OCI-LY7 (cell line): ENCODE data around the gene HOXC11. TPM values are rescaled to one million over a fixed set of nuclear protein-coding genes. Genes with fewer than 3 reads are reported as not detected.

Source experiments
- BruUV-seq: library from RNA; stranded (reverse); fragments of 400-500 nt; replicated peaks from 2 replicates; lab custom pipeline; 2021; lab: Mats Ljungman, UMichigan
- CTCF ChIA-PET: fragments of 300-600 bp; sonication (Branson Sonifier 250); formaldehyde crosslinking; loops from one replicate; lab custom pipeline; 2022; ENCODE audit warnings: antibody characterized with exemption; ENCODE audit not compliant: unreplicated experiment; lab: Charles Lee
- POLR2A ChIA-PET: fragments of 300-600 bp; sonication (Branson Sonifier 250); formaldehyde crosslinking; loops from one replicate; lab custom pipeline; 2022; ENCODE audit warnings: antibody characterized with exemption; lab: Charles Lee
- DNase-seq: peaks from one replicate; pipeline ENCODE4 v3.0.0-alpha.2; 2015; ENCODE audit warnings: low spot score
- H2AFZ ChIP-seq: fragments of 200-600 bp; sonication (generic), shearing (Covaris generic); 2 replicates; pipeline ENCODE4 v1.6.1; 2014; ENCODE audit warnings: mild to moderate bottlenecking, antibody characterized with exemption, low read length, moderate library complexity
- H3K27ac ChIP-seq: fragments of 200-600 bp; sonication (generic); 2 replicates; pipeline ENCODE4 v1.5.1; 2014; ENCODE audit warnings: mixed run types, low read depth, mild to moderate bottlenecking, moderate library complexity, low read length, inconsistent platforms; ENCODE audit not compliant: poor library complexity, severe bottlenecking
- H3K36me3 ChIP-seq: fragments of 200-600 bp; sonication (generic); 2 replicates; pipeline ENCODE4 v1.6.1; 2014; ENCODE audit warnings: mild to moderate bottlenecking, antibody characterized with exemption, low read length, moderate library complexity, mixed read lengths; ENCODE audit not compliant: insufficient read depth
- H3K4me1 ChIP-seq: fragments of 200-600 bp; sonication (generic); 2 replicates; pipeline ENCODE4 v1.5.1; 2014; ENCODE audit warnings: mild to moderate bottlenecking, low read length; ENCODE audit not compliant: insufficient read depth, poor library complexity, severe bottlenecking
- H3K4me2 ChIP-seq: fragments of 200-600 bp; sonication (generic); 2 replicates; pipeline ENCODE4 v1.6.1; 2014; ENCODE audit warnings: mild to moderate bottlenecking, low read length
- H3K4me3 ChIP-seq: fragments of 200-600 bp; sonication (generic); 2 replicates; pipeline ENCODE4 v1.5.1; 2014; ENCODE audit warnings: mild to moderate bottlenecking, low read depth, low read length; ENCODE audit not compliant: poor library complexity, severe bottlenecking
- H3K79me2 ChIP-seq: fragments of 200-600 bp; sonication (generic); 2 replicates; pipeline ENCODE4 v1.6.1; 2016; ENCODE audit warnings: low read depth, mild to moderate bottlenecking, low read length, moderate library complexity, mixed read lengths; ENCODE audit not compliant: insufficient read depth
- H3K9me2 ChIP-seq: fragments of 200-600 bp; sonication (generic); 2 replicates; pipeline ENCODE4 v1.6.1; 2016; ENCODE audit warnings: mild to moderate bottlenecking, low read length, mixed read lengths; ENCODE audit not compliant: insufficient read depth
- H3K9me3 ChIP-seq: fragments of 200-600 bp; sonication (generic); 2 replicates; pipeline ENCODE4 v1.6.1; 2014; ENCODE audit warnings: mild to moderate bottlenecking, mixed run types, low read length, mixed read lengths
- H4K20me1 ChIP-seq: fragments of 200-600 bp; sonication (generic); 2 replicates; pipeline ENCODE4 v1.6.1; 2014; ENCODE audit warnings: mild to moderate bottlenecking, antibody characterized with exemption, low read length, moderate library complexity, mixed read lengths; ENCODE audit not compliant: insufficient read depth
- CTCF ChIP-seq: fragments of 200-600 bp; sonication (generic); conservative IDR thresholded peaks from 2 replicates; pipeline ENCODE4 v1.5.1; 2014; ENCODE audit warnings: mild to moderate bottlenecking, antibody characterized with exemption, low read length, moderate library complexity, mixed read lengths
- EZH2phosphoT487 ChIP-seq: fragments of 200-600 bp; sonication (generic); IDR thresholded peaks from 2 replicates; pipeline ENCODE4 v1.6.1; 2018; ENCODE audit warnings: low read depth, borderline replicate concordance, mild to moderate bottlenecking, mixed run types, antibody characterized with exemption, low read length, moderate library complexity, mixed read lengths
- intact Hi-C: fragments of 100-400 bp; cut with micrococcal nuclease; formaldehyde crosslinking; loops from one replicate; pipeline ENCODE4 v1.10.0; 2022; ENCODE audit not compliant: unreplicated experiment
- total RNA-seq, 2 experiments: library from RNA; depleted of rRNA in 1 of 2; stranded (reverse); fragments of >200 nt in 1 of 2; shearing (Covaris generic) in 1 of 2; gene quantifications; 2 replicates each; pipeline ENCODE4 v1.2.3, GENCODE V29; 2014 to 2022

The HOXC11 gene
- total RNA-seq, 2 experiments from 2014 or later: 1.4 to 2.7 TPM

GRCh38 chr12:54022960-54023884 is 50.3 kb downstream of the HOXC11 start:
- ChIA-PET CTCF (interaction anchor here (1.0 kb wide), 1 partner anchor 9 kb away, joined by 3 read pairs; no protein-coding TSS in a partner anchor), POLR2A (interaction anchor here (0.6 to 2.9 kb wide), 6 partner anchors 9 to 191 kb away, joined by 3 to 10 read pairs (median 4); partner anchors contain the start of genes HOXC4 and HOXC5)
- Histone ChIP-seq H3K9me2 (no peaks in the 10 kb centered on the region), H3K9me3 (no peaks in the 10 kb centered on the region), H3K4me3 (no peak overlapping the region), H3K36me3 (no peaks in the 10 kb centered on the region), H3K4me1 (peaks cover 80% of the 10 kb centered on the region), H4K20me1 (no peaks in the 10 kb centered on the region), H3K4me2 (peak overlapping the region; percentile 16; the same call in 1 of the 2 replicates), H3K27ac (no peak overlapping the region), H3K79me2 (no peaks in the 10 kb centered on the region), H2AFZ (peak overlapping the region; percentile 64; the same call in 1 of the 2 replicates)
- intact Hi-C loops: no loop called here
- no peak for DNase-seq
- TF ChIP-seq EZH2phosphoT487: no peak
- no peak for TF ChIP-seq CTCF
- BruUV-seq: no TSS peak

GRCh38 chr12:54024127-54024526 is 51.2 kb downstream of the HOXC11 start:
- CTCF ChIA-PET: interaction anchor here (1.0 kb wide), 1 partner anchor 8 kb away, joined by 3 read pairs; no protein-coding TSS in a partner anchor
- H3K4me2 ChIP-seq: no peak overlapping the region
- DNase-seq: no peak
- no peaks in the 10 kb centered on the region for H3K9me3 ChIP-seq
- H3K27ac ChIP-seq: no peak overlapping the region
- H3K36me3 ChIP-seq: no peaks in the 10 kb centered on the region
- no peaks in the 10 kb centered on the region for H3K79me2 ChIP-seq
- H2AFZ ChIP-seq: no peak overlapping the region
- no peaks in the 10 kb centered on the region for H4K20me1 ChIP-seq
- no peaks in the 10 kb centered on the region for H3K9me2 ChIP-seq
- no peak for TF ChIP-seq CTCF
- TF ChIP-seq EZH2phosphoT487: no peak
- no TSS peak for BruUV-seq
- no peak overlapping the region for H3K4me3 ChIP-seq
- intact Hi-C loops: no loop called here
- peaks cover 79% of the 10 kb centered on the region for H3K4me1 ChIP-seq
- POLR2A ChIA-PET: interaction anchor here (1.0 to 2.9 kb wide), 4 partner anchors 8 to 190 kb away, joined by 3 to 10 read pairs (median 4); partner anchors contain the start of gene HOXC5
